ENCODE measurements around the gene RFTN1.
"Not testable (repeated sequence)": the region's sequence is repeated elsewhere in the genome, so short reads cannot be mapped to it uniquely, and the experiment has no call there.

RFTN1 gene

DNA sequence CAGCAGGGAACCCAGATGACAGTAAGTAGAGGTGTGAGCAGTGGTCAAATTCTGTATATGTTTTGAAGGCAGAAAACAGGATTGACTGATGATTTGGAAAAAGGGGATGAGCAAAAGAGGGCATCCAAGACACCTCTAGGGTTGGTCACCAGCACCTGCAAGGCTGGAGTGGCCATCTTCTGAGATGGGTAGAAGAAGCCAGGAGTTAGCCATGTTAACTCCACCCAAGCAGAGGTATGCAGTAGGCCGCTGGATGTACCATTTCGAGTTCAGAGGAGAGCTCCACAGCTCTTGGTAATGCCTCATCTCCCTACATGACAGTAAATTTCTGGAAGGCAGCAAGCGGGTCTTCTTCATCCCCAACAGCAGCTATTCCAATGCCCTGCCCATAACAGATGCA lies 7.0 kb downstream of the RFTN1 start:
- no peak for DNase-seq

DNA sequence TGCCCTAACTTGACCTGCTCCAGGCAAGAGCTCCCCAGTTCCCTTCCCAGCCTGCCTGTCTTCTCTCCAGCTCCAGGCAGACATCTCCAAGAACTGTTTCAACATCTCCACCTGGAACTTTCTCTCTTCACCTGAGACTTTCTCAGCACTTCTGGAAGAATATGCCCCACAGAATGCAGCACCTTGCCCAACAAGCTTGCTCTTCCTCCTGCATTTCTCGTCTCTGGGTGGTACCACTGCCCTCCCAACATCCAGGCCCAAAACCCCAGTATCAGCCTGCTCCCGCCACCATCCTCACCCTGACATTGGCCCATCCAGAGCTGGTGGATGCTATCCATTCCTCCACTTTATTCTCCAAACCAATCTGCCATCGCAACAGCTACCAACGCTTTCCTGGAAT lies 8.8 kb downstream of the RFTN1 start:
- no peak for DNase-seq

GRCh38 chr3:16504242-16504641 lies 9.3 kb downstream of the RFTN1 start:
- no peak for DNase-seq

GRCh38 chr3:16503191-16503776 lies 10.2 kb downstream of the RFTN1 start:
- no peak for DNase-seq

DNA sequence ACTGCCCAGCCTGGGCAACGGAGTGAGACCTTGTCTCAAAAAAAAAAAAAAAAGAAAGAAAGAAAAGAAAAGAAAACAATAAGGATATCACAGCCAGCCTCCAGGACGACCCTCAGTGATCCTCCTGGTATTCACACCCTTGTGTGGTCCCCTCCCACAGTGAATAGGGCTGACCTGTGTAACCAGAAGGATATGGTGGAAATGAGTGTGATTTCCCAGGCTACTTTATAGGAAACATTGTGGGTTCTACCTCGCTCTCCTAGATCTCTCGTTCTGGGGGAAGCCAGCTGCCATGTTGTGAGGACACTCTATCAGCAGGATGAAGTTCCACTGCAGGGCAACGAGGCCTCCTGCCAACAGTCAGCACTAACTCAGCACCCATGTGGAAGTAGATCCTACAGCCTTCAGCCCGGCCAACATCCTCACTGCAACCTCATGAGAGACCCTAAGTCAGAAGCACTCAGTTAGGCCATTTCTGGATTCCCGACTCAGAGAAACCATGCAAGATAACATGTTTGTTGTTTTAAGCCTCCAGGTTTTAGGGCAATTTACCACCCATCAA lies 11.1 kb downstream of the RFTN1 start:
- no peak for DNase-seq

- no peak for DNase-seq
These were observed 12.1 kb downstream of the RFTN1 start for GRCh38 chr3:16501376-16501775.

GRCh38 chr3:16500911-16501310 lies 12.6 kb downstream of the RFTN1 start:
- no peak for DNase-seq

DNA sequence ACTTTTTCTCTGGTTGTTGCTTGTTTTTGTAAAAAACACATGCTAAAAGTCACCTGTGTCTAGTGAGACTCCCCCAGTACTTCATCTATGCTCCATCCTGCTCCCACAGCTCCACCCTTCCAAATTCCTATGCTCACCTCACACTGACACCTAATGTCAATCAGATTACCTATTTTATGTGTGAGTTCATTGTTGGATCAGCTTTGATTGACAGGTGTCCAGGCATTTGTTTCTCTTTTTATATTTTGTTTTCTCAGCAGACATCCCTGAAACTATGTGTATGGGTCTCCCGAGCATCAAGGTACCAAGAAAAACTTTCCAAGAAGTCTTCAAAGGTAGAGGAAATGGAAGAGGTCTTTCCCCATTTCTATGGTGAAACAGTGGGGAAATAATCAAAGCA lies 13.4 kb downstream of the RFTN1 start:
- no peak for DNase-seq

- no peak for DNase-seq
These were observed 14.1 kb downstream of the RFTN1 start for GRCh38 chr3:16499351-16499750.

GRCh38 chr3:16498130-16498890 lies 15.2 kb downstream of the RFTN1 start:
- DNase-seq = no peak

DNA sequence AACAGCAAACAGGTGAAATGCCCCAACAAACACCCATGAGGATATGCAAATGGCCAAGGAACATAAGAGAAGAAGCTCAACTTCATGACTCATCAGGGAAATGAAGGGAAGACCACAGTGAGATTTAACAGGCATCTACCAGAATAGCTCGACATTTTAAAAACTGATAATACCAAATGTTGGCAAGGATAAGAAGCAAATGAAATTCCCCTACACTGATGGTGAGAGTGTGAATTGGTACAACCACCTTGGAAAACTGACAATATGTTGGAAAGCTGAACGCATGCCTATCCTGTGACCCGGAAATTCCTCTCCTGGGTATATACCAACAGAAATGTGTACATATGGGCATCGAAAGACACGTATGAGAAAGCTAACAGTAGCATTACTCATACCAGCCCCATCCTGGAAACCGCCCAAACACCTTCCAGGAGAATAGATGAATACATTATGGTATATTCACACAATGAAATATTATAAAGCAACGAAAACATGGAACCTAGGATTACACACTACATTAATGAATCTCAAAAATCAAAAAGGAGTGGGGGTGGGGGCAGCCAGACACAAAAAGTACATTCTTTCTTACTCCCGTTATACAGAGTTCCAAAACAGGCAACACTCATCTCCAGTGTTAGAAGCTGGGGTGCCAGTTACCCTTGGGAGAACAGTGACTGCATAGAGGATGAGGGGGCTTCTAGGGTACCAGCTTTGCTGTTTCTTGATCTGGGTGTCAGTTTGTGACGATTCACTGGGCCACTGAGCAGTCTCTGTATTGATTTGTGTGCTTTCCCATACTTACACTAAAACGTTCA lies 16.9 kb downstream of the RFTN1 start:
- DNase-seq = no peak

GRCh38 chr3:16496008-16496407 lies 17.5 kb downstream of the RFTN1 start:
- no peak for DNase-seq

DNA sequence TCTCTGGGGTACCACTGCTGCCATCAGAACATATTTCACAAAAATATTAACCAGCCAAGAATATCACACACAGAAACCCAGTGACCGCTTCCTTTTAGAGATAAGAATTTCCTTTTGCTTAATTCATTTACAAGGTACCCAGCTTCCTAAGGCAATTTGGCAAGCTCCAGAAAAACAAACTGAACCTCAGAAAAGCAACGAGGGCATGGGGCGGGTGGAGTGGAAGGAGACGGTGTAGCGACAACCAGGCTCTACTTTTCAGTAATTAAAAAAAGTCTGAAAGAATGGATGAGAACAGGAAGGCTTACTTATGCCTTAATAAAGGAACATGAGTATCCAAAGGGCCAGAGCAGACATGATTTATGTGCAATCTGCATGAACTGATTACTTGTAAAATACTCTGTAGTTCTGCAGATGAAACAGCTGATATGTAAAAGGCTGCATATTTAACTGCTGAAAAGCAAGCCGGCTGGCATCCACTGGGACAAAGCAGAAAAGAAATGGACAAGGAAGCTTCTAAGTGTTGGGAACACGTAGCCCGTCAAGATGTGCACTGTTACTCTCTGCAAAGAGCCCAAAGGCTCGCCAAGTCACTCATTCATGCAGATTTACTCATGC lies 18.6 kb downstream of the RFTN1 start:
- no peak for DNase-seq

GRCh38 chr3:16494094-16494493 lies 19.4 kb downstream of the RFTN1 start:
- DNase-seq = no peak

- DNase-seq = no peak
These were observed 23.4 kb downstream of the RFTN1 start for GRCh38 chr3:16490062-16490619.

DNA sequence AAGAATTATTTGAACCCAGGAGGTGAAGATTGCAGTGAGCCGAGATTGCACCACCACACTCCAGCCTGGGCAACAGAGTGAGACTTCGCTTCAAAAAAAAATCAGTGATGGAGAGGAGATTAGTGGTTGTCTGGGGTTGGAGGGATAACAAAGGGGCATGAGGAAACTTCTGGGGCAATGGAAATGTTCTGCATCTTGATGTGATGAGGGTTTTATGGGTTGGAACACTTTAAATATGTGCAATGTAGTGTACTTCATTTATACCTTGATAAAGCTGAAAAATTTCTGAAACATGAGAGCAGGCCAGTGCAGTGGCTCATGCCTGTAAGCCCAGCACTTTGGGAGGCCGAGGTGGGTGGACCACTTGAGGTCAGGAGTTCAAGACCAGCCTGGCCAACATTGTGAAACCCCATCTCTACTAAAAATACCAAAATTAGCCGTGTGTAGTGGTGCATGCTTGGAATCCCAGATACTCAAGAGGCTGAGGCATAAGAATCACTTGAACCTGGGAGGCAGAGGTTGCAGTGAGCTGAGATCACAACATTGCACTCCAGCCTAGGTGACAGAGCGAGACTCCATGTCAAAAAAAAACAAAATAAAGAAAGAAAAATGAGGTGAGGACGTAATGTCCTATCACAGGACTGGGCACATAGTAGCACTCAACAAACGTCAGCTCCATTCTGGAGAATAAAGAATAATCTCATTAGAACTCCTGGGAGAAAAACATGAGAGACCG lies 24.0 kb downstream of the RFTN1 start:
- not testable (repeated sequence) for DNase-seq

GRCh38 chr3:16488637-16489036 lies 24.9 kb downstream of the RFTN1 start:
- no peak for DNase-seq

DNA sequence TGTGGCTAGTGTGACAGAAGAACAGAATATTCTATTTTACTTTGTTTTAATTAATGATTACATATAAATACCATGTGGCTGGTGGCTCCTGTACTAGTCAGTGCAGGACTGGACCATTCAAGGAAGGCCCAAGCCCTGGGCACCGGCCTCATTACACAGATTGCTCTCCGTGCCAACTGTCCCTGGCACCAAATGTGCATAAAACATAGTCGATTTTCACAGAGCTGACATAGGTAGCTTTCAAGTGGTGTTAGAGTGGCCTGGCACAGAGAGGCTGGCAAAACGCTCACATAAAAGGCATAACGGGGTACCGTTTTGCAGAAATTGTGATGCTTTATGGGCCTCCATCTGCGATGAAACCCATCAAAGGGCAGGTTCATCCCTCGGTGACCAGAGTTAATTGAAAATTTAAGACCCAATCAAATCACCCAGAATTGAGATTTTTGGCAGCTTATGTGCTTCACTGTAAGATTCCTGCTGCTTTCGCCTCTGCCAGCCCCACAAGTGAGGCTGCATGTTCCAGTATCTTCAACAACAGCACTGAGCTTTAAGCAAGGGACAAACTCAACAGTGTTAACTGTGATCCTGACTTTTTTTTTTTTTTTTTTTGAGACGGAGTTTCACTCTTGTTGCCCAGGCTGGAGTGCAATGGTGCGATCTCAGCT lies 25.9 kb downstream of the RFTN1 start:
- DNase-seq = no peak

DNA sequence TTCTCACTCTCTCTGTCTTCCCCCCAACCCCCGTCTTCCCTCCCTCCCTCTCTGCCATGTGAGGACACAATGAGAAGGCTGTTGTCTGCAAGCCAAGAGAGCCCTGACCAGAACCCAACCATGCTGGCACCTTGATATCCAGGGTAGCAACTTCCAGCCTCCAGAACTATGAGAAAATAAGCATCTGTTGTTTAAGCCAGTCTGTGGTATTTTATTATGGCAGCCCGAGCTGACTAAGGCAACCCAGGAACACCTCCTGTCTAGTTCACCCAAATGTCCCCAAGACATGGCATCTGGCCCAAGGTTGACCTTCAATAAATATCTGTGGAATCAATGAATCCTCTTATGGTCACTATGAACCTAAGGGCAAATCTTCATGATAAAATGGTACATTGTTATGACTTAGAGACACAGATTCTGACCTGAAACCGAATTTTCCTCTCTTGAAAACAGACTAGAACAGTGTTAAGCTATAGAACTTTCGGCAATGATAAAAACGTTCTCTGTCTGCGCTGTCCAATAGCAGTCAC lies 26.5 kb downstream of the RFTN1 start:
- DNase-seq = no peak

DNA sequence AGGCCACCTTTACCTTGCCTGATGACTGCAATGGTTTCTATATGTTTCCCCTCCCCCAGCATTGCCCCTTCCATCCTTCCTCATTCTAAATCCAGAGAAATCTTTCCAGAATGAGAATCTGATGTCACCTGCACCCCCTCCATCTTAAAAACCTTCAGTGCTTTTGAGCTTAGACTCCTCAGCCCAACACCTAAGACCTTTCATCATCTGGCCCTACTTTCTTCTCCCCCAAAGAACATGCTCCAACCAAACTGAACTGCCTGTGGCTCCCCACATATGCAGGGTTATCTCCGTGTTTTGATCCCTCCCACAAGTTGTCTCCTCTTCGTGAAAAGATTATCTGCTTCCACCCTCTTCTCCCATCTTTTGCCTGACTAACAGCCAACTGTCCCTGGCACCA lies 27.3 kb downstream of the RFTN1 start:
- DNase-seq = no peak

DNA sequence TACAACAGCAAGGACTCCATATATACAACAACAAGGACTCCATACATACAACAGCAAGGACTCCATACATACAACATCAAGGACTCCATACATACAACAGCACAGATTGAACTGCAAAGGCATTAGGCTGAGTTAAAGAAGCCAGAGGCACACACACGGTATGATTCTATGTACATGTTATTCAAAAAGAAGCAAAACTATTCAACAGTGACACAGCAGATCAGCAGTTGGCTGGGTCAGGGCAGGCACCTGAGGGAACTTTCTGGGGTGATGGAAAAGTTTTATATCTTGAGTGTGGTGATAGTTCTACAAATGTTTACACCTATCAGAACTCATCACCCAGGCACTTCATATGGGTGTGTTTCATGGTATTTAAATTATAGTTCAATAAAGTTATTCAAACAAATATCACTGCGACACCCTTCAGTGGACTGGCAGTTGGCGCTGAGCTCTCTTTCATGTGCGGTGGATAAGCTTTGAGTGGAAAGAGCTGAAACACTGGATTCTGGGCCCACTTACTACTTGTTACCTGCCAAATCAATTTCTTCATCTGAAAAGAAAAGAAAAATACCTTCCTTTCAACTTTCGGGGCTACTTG lies 28.0 kb downstream of the RFTN1 start:
- DNase-seq = no peak
